Hepatocyte (in vitro differentiated cells): ENCODE data around the gene GABRE. TPM values are rescaled to one million over a fixed set of nuclear protein-coding genes. Genes with fewer than 3 reads are reported as not detected.

Experiments used
- DNase-seq: peaks from one replicate; pipeline ENCODE4 v3.0.0-alpha.2; 2016; ENCODE audit warnings: low spot score
- H2AFZ ChIP-seq: fragments of 200-600 bp; sonication (generic); 2 replicates; pipeline ENCODE4 v1.6.0; 2016; ENCODE audit warnings: antibody characterized with exemption, mild to moderate bottlenecking
- H3K27ac ChIP-seq: fragments of 200-600 bp; sonication (generic); 2 replicates; pipeline ENCODE4 v1.5.1; 2016; ENCODE audit warnings: mild to moderate bottlenecking
- H3K27me3 ChIP-seq: fragments of 200-600 bp; sonication (generic); 2 replicates; pipeline ENCODE4 v1.6.1; 2016
- H3K36me3 ChIP-seq: fragments of 200-600 bp; sonication (generic); replicated peaks from 2 replicates; pipeline ENCODE4 v1.5.1; 2016; ENCODE audit warnings: low read depth; ENCODE audit not compliant: insufficient read depth
- H3K4me1 ChIP-seq: fragments of 200-600 bp; sonication (generic); 2 replicates; pipeline ENCODE4 v1.5.1; 2016; ENCODE audit warnings: mild to moderate bottlenecking, moderate library complexity; ENCODE audit not compliant: insufficient read depth
- H3K4me2 ChIP-seq: fragments of 200-600 bp; sonication (generic); 2 replicates; pipeline ENCODE4 v1.6.0; 2016
- H3K4me3 ChIP-seq: fragments of 200-600 bp; sonication (generic); 2 replicates; pipeline ENCODE4 v1.5.1; 2016; ENCODE audit warnings: mild to moderate bottlenecking
- H3K79me2 ChIP-seq: fragments of 200-600 bp; sonication (generic); 2 replicates; pipeline ENCODE4 v1.6.0; 2017; ENCODE audit warnings: mild to moderate bottlenecking
- H3K9me2 ChIP-seq: fragments of 200-600 bp; sonication (generic); replicated peaks from 2 replicates; pipeline ENCODE4 v1.6.0; 2017; ENCODE audit warnings: mild to moderate bottlenecking; ENCODE audit not compliant: insufficient read depth
- H3K9me3 ChIP-seq: fragments of 200-600 bp; sonication (generic); 2 replicates; pipeline ENCODE4 v1.5.1; 2016; ENCODE audit warnings: low read depth, mild to moderate bottlenecking
- H4K20me1 ChIP-seq: fragments of 200-600 bp; sonication (generic); 2 replicates; pipeline ENCODE4 v1.6.0; 2016; ENCODE audit warnings: mild to moderate bottlenecking; ENCODE audit not compliant: insufficient read depth, poor library complexity, severe bottlenecking
- EZH2 ChIP-seq: fragments of 200-600 bp; sonication (generic); IDR thresholded peaks from 2 replicates; pipeline ENCODE4 v1.6.1; 2016; ENCODE audit warnings: antibody characterized with exemption, mild to moderate bottlenecking, borderline replicate concordance
- EZH2phosphoT487 ChIP-seq: fragments of 200-600 bp; sonication (generic); IDR thresholded peaks from one replicate; pipeline ENCODE4 v1.6.1; 2018; ENCODE audit warnings: antibody characterized with exemption, mild to moderate bottlenecking, low read depth, moderate library complexity; ENCODE audit not compliant: unreplicated experiment, severe bottlenecking
- WGBS: methylation state at CpG from one replicate; pipeline ENCODE4 v1.1.6; 2016; ENCODE audit warnings: low lambda C conversion rate; ENCODE audit errors: missing lambda C conversion rate; 5-methylcytosine and 5-hydroxymethylcytosine counted together
- polyA plus RNA-seq: library from polyadenylated mRNA; unstranded; fragments of >200 nt; fragmentation: Nextera tagmentation; extraction: Ambion mirVana; gene quantifications from 2 replicates; pipeline ENCODE4 v1.2.1, GENCODE V29; 2016
- total RNA-seq: library from RNA; depleted of rRNA; stranded (reverse); fragments of >200 nt; gene quantifications from 2 replicates; pipeline ENCODE4 v1.2.3, GENCODE V29; 2014
- TF ChIP-seq, protein P1 (sequence below): fragments of 200-600 bp; sonication (generic); IDR thresholded peaks from 2 replicates; pipeline ENCODE4 v1.5.1; 2016; ENCODE audit warnings: antibody characterized with exemption, mild to moderate bottlenecking; ENCODE audit not compliant: poor library complexity

The GABRE gene
- total and polyA plus RNA-seq, 2 experiments from 2014 or later, result 9.0 to 15.1 TPM

DNA sequence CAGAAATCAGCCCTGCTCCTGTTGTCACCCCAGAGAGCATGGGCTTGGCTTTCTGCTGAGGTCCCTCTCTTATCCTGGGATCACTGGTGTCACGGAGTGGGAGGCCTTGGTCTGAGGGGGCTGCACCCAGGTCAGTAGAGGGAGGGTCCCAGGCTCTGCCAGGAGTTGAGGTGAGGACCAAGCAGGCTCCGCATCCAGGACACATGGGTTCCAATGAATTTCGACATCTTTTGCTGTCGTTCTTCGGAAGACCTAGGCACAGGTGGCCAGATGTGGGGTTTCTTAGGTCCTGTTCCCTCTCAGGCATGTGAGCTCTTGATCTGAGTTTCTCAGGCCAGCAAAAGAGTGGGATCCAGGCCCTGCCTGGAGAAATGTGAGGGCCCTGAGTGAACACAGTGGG lies 51.8 kb downstream of the GABRE start:
- Histone ChIP-seq H4K20me1 (no peaks in the 10 kb centered on the region), H2AFZ (no peak overlapping the region), H3K4me1 (no peaks in the 10 kb centered on the region), H3K36me3 (no peaks in the 10 kb centered on the region), H3K27ac (no peak overlapping the region), H3K4me2 (no peak overlapping the region), H3K27me3 (no peaks in the 10 kb centered on the region), H3K79me2 (no peaks in the 10 kb centered on the region), H3K9me3 (no peaks in the 10 kb centered on the region), H3K9me2 (no peaks in the 10 kb centered on the region), H3K4me3 (no peak overlapping the region)
- 82% methylated on average over 5 of the region's 5 CpGs for WGBS
- TF ChIP-seq EZH2phosphoT487 (no peak), EZH2 (no peak)
- TF ChIP-seq, protein P1, sequence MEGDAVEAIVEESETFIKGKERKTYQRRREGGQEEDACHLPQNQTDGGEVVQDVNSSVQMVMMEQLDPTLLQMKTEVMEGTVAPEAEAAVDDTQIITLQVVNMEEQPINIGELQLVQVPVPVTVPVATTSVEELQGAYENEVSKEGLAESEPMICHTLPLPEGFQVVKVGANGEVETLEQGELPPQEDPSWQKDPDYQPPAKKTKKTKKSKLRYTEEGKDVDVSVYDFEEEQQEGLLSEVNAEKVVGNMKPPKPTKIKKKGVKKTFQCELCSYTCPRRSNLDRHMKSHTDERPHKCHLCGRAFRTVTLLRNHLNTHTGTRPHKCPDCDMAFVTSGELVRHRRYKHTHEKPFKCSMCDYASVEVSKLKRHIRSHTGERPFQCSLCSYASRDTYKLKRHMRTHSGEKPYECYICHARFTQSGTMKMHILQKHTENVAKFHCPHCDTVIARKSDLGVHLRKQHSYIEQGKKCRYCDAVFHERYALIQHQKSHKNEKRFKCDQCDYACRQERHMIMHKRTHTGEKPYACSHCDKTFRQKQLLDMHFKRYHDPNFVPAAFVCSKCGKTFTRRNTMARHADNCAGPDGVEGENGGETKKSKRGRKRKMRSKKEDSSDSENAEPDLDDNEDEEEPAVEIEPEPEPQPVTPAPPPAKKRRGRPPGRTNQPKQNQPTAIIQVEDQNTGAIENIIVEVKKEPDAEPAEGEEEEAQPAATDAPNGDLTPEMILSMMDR, result no peak
- DNase-seq, result no peak

DNA sequence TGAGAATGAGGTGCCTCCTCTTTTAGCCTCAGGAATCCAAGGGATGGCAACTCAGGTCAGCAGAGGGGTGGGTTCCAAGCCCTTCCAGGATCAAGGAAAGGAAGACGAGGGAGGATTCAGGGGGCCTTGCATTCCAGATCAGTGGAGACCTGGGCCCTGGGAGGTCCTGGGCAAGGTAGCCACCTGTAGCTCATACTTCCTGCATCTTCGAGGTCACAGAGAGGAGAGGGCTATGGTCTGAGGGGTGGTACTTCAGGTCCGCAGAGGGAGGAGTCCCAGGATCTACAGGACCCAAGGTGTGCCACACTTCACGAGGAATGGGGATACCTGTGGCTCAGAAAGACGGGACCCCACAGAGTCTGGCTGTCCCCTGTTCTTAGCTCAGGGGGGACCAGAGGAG lies 52.6 kb downstream of the GABRE start:
- H3K4me3 ChIP-seq, result no peak overlapping the region
- no peaks in the 10 kb centered on the region for H3K27me3 ChIP-seq
- H3K36me3 ChIP-seq, result no peaks in the 10 kb centered on the region
- H3K4me2 ChIP-seq, result no peak overlapping the region
- TF ChIP-seq, protein P1, result no peak
- TF ChIP-seq EZH2phosphoT487, result no peak
- TF ChIP-seq EZH2, result no peak
- no peaks in the 10 kb centered on the region for H3K4me1 ChIP-seq
- H4K20me1 ChIP-seq, result no peaks in the 10 kb centered on the region
- no peak for DNase-seq
- H3K79me2 ChIP-seq, result no peaks in the 10 kb centered on the region
- H3K9me3 ChIP-seq, result no peaks in the 10 kb centered on the region
- no peak overlapping the region for H3K27ac ChIP-seq
- WGBS, result 71% methylated on average over 5 of the region's 5 CpGs
- no peak overlapping the region for H2AFZ ChIP-seq
- no peaks in the 10 kb centered on the region for H3K9me2 ChIP-seq

DNA sequence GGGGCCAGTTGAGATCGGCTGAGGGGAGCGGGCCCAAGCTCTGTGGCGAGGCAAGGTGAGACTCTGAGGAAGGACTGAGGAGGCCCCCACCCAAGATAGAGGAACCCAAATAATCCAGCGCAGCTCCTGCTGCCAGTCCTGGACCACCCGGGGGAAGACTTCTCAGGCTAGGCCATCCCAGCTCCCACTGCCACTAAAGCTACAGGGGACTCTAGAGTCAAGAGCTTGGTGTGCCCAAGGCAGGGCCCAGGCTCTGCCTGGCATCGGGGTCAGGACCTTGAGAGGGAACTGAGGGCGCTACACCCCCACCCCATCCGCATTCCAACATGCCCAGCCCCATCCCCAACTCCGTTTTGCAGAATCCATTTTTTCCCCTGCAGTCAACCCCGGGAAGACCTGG lies 53.2 kb downstream of the GABRE start:
- Histone ChIP-seq H3K4me3 (no peak overlapping the region), H4K20me1 (no peaks in the 10 kb centered on the region), H3K79me2 (no peaks in the 10 kb centered on the region), H2AFZ (no peak overlapping the region), H3K36me3 (no peaks in the 10 kb centered on the region), H3K4me1 (no peaks in the 10 kb centered on the region), H3K9me2 (no peaks in the 10 kb centered on the region), H3K27me3 (no peaks in the 10 kb centered on the region), H3K27ac (no peak overlapping the region), H3K9me3 (no peaks in the 10 kb centered on the region), H3K4me2 (no peak overlapping the region)
- WGBS, result 85% methylated on average over 7 of the region's 10 CpGs
- no peak for DNase-seq
- TF ChIP-seq, protein P1, result no peak
- no peak for TF ChIP-seq EZH2phosphoT487
- TF ChIP-seq EZH2, result no peak

DNA sequence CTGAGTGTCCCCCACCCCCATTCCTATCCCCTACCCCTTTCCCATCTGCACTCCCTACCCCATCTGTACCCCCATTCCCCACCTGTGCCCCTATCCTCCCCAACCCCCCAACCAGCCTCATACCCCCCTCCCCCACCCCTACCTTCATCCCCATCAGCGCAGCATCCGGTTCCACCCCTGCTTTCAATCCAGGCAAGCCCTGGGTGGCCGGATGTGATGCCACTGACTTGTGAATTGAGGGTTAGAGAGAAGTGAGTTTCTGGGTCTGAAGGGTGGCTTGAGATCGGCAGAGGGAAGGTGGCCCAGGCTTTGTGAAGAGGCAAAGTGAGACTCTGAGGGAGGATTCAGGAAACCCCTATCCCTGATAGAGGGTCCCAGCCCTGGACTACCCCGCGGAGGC lies 53.9 kb downstream of the GABRE start:
- H3K79me2 ChIP-seq, result no peaks in the 10 kb centered on the region
- no peaks in the 10 kb centered on the region for H3K9me2 ChIP-seq
- 68% methylated on average over 6 of the region's 6 CpGs for WGBS
- no peaks in the 10 kb centered on the region for H3K9me3 ChIP-seq
- no peak for DNase-seq
- H3K27me3 ChIP-seq, result no peaks in the 10 kb centered on the region
- H3K4me1 ChIP-seq, result no peaks in the 10 kb centered on the region
- no peak overlapping the region for H3K4me3 ChIP-seq
- H2AFZ ChIP-seq, result no peak overlapping the region
- TF ChIP-seq, protein P1, result no peak
- TF ChIP-seq EZH2, result no peak
- H3K27ac ChIP-seq, result no peak overlapping the region
- no peaks in the 10 kb centered on the region for H4K20me1 ChIP-seq
- no peak overlapping the region for H3K4me2 ChIP-seq
- no peaks in the 10 kb centered on the region for H3K36me3 ChIP-seq
